HepG2 (cell line): Measurements from ENCODE around the gene TMEM59. TPM values are rescaled to one million over a fixed set of nuclear protein-coding genes. Genes with fewer than 3 reads are reported as not detected.

Source experiments
- HNRNPH1 ChIP-seq: fragments of 200-400 bp; formaldehyde crosslinking; optimal IDR thresholded peaks from 2 replicates; pipeline ENCODE3; 2017; ENCODE audit warnings: mild to moderate bottlenecking, low read depth, low read length
- MLLT10 ChIP-seq: sonication (generic); formaldehyde crosslinking; IDR thresholded peaks from 2 replicates; pipeline ENCODE4 v1.4.0; 2020; ENCODE audit warnings: missing genetic modification reagents
- SATB2 ChIP-seq: sonication (generic); formaldehyde crosslinking; IDR thresholded peaks from 2 replicates; pipeline ENCODE4 v1.5.0; 2020; ENCODE audit warnings: missing genetic modification reagents
- STAG1 ChIP-seq: sonication (generic); formaldehyde crosslinking; IDR thresholded peaks from 2 replicates; pipeline ENCODE4 v1.4.0; 2020; ENCODE audit warnings: missing genetic modification reagents
- TSC22D2 ChIP-seq: sonication (generic); formaldehyde crosslinking; IDR thresholded peaks from 2 replicates; pipeline ENCODE4 v1.5.1; 2020; ENCODE audit warnings: missing genetic modification reagents, mild to moderate bottlenecking, borderline replicate concordance
- ZNF616 ChIP-seq: sonication (generic); formaldehyde crosslinking; IDR thresholded peaks from 2 replicates; pipeline ENCODE4 v1.5.0; 2020; ENCODE audit warnings: low read depth, mild to moderate bottlenecking, missing genetic modification reagents
- polyA plus RNA-seq, 8 experiments: library from polyadenylated mRNA; depleted of rRNA in 3 of 8; stranded (reverse) in 7 of 8; unstranded in 1 of 8; fragments of >200 nt; fragmentation: Illumina TruSeq in 4 of 8; extraction: Trizol in 4 of 8; gene quantifications; 2 replicates each; pipeline versions ENCODE4 v1.2.1 to v1.2.3, GENCODE V29; 2011 to 2016; ENCODE audit warnings: low read depth in 4 of 8, missing spikeins in 1 of 8, mixed read lengths in 1 of 8; ENCODE audit not compliant: insufficient read depth in 1 of 8
- total RNA-seq, 5 experiments: library from RNA; depleted of rRNA; stranded (reverse); fragments of >200 nt; fragmentation: Illumina TruSeq; extraction: Trizol; gene quantifications; 2 replicates each; pipeline ENCODE4 v1.2.3, GENCODE V29; 2016; ENCODE audit warnings: low read depth in 1 of 5
- TF ChIP-seq, protein P1 (sequence below): sonication (generic); formaldehyde crosslinking; IDR thresholded peaks from 2 replicates; pipeline ENCODE4 v1.4.0; 2020; ENCODE audit warnings: mild to moderate bottlenecking, missing genetic modification reagents
- TF ChIP-seq, protein P2 (sequence below): sonication (generic); formaldehyde crosslinking; IDR thresholded peaks from 2 replicates; pipeline ENCODE4 v1.5.1; 2020; ENCODE audit warnings: mild to moderate bottlenecking, moderate library complexity, missing genetic modification reagents
- TF ChIP-seq, protein P3 (sequence below): sonication (generic); formaldehyde crosslinking; IDR thresholded peaks from 2 replicates; pipeline ENCODE4 v1.5.0; 2020; ENCODE audit warnings: missing genetic modification reagents, mild to moderate bottlenecking, borderline replicate concordance
- TF ChIP-seq, protein P4 (sequence below): sonication (generic); formaldehyde crosslinking; conservative IDR thresholded peaks from 2 replicates; pipeline ENCODE4 v1.5.0; 2020; ENCODE audit warnings: missing genetic modification reagents
- TF ChIP-seq, protein P5 (sequence below): sonication (generic); formaldehyde crosslinking; IDR thresholded peaks from 2 replicates; pipeline ENCODE4 v1.8.0; 2022; ENCODE audit warnings: mild to moderate bottlenecking, missing genetic modification reagents, moderate library complexity

TMEM59 gene
- total and polyA plus RNA-seq, 2 of the 13 experiments (the other 11 are each of a cell fraction or from before 2014, with no cell fraction given) = 147 to 363 TPM

DNA sequence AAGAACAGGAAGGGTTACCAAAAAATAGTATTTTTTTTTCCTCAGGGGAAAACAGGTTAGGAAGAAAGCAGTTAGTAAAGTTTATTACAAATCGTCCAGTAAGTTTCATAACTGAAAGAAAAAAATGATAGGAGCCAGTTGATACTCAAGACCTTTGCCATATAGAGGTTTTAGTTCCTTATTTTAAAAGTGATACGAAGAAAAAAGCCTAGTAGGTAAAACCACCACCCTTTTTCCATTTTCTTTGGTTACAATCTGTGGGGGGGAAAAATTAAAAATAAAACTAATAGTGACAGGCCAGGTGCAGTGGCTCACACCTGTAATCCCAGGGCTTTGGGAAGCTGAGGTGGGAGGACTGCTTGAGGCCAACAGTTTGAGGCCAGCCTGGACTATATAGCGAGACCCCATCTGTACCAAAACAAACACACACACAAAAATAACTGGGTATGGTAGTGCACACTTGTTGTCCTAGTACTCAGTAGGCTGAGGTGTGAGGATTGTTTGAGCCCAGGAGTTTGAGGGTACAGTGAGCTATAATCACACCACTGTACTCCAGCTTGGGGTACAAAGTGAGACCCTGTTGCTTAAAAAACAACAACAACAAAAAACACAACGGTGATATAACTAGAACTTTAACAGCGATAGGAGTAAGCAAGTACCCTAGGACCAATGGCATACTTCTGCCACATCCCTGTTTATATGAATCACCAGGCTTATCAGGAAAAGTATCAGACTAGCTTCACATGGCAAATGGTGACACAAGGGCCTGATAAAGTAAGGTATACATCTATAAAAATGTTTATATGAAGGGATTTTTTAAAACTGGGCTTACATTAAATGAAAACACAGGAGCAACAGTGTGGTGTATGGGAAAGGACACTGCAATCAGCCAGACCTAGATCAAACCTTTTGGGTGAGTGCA is 5.4 kb downstream of the TMEM59 start (continued):
- TF ChIP-seq, protein P1, sequence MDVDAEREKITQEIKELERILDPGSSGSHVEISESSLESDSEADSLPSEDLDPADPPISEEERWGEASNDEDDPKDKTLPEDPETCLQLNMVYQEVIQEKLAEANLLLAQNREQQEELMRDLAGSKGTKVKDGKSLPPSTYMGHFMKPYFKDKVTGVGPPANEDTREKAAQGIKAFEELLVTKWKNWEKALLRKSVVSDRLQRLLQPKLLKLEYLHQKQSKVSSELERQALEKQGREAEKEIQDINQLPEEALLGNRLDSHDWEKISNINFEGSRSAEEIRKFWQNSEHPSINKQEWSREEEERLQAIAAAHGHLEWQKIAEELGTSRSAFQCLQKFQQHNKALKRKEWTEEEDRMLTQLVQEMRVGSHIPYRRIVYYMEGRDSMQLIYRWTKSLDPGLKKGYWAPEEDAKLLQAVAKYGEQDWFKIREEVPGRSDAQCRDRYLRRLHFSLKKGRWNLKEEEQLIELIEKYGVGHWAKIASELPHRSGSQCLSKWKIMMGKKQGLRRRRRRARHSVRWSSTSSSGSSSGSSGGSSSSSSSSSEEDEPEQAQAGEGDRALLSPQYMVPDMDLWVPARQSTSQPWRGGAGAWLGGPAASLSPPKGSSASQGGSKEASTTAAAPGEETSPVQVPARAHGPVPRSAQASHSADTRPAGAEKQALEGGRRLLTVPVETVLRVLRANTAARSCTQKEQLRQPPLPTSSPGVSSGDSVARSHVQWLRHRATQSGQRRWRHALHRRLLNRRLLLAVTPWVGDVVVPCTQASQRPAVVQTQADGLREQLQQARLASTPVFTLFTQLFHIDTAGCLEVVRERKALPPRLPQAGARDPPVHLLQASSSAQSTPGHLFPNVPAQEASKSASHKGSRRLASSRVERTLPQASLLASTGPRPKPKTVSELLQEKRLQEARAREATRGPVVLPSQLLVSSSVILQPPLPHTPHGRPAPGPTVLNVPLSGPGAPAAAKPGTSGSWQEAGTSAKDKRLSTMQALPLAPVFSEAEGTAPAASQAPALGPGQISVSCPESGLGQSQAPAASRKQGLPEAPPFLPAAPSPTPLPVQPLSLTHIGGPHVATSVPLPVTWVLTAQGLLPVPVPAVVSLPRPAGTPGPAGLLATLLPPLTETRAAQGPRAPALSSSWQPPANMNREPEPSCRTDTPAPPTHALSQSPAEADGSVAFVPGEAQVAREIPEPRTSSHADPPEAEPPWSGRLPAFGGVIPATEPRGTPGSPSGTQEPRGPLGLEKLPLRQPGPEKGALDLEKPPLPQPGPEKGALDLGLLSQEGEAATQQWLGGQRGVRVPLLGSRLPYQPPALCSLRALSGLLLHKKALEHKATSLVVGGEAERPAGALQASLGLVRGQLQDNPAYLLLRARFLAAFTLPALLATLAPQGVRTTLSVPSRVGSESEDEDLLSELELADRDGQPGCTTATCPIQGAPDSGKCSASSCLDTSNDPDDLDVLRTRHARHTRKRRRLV (CRISPR knock-in tag) = no peak
- no peak for TF ChIP-seq ZNF616 (CRISPR knock-in tag)
- no peak for TF ChIP-seq STAG1
- no peak for TF ChIP-seq MLLT10 (CRISPR knock-in tag)
- TF ChIP-seq, protein P2, sequence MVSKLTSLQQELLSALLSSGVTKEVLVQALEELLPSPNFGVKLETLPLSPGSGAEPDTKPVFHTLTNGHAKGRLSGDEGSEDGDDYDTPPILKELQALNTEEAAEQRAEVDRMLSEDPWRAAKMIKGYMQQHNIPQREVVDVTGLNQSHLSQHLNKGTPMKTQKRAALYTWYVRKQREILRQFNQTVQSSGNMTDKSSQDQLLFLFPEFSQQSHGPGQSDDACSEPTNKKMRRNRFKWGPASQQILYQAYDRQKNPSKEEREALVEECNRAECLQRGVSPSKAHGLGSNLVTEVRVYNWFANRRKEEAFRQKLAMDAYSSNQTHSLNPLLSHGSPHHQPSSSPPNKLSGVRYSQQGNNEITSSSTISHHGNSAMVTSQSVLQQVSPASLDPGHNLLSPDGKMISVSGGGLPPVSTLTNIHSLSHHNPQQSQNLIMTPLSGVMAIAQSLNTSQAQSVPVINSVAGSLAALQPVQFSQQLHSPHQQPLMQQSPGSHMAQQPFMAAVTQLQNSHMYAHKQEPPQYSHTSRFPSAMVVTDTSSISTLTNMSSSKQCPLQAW (CRISPR knock-in tag) = no peak
- TF ChIP-seq TSC22D2 = no peak
- TF ChIP-seq SATB2 (CRISPR knock-in tag) = no peak
- TF ChIP-seq, protein P3, sequence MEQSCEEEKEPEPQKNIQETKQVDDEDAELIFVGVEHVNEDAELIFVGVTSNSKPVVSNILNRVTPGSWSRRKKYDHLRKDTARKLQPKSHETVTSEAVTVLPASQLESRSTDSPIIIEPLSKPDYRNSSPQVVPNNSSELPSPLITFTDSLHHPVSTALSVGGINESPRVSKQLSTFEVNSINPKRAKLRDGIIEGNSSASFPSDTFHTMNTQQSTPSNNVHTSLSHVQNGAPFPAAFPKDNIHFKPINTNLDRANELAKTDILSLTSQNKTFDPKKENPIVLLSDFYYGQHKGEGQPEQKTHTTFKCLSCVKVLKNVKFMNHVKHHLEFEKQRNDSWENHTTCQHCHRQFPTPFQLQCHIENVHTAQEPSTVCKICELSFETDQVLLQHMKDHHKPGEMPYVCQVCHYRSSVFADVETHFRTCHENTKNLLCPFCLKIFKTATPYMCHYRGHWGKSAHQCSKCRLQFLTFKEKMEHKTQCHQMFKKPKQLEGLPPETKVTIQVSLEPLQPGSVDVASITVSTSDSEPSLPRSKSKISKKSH = no peak
- TF ChIP-seq, protein P4, sequence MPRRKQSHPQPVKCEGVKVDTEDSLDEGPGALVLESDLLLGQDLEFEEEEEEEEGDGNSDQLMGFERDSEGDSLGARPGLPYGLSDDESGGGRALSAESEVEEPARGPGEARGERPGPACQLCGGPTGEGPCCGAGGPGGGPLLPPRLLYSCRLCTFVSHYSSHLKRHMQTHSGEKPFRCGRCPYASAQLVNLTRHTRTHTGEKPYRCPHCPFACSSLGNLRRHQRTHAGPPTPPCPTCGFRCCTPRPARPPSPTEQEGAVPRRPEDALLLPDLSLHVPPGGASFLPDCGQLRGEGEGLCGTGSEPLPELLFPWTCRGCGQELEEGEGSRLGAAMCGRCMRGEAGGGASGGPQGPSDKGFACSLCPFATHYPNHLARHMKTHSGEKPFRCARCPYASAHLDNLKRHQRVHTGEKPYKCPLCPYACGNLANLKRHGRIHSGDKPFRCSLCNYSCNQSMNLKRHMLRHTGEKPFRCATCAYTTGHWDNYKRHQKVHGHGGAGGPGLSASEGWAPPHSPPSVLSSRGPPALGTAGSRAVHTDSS (CRISPR knock-in tag) = no peak
- TF ChIP-seq HNRNPH1 = no peak
- TF ChIP-seq, protein P5, sequence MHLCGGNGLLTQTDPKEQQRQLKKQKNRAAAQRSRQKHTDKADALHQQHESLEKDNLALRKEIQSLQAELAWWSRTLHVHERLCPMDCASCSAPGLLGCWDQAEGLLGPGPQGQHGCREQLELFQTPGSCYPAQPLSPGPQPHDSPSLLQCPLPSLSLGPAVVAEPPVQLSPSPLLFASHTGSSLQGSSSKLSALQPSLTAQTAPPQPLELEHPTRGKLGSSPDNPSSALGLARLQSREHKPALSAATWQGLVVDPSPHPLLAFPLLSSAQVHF (CRISPR knock-in tag) = no peak
